ENCODE data around the gene MYL12B. TPM values are rescaled to one million over a fixed set of nuclear protein-coding genes. Genes with fewer than 3 reads are reported as not detected.

MYL12B gene
- total and polyA plus RNA-seq, 2 of the 8 experiments (the other 6 are each of a cell fraction or from before 2014, with no cell fraction given), result 174 to 188 TPM

DNA sequence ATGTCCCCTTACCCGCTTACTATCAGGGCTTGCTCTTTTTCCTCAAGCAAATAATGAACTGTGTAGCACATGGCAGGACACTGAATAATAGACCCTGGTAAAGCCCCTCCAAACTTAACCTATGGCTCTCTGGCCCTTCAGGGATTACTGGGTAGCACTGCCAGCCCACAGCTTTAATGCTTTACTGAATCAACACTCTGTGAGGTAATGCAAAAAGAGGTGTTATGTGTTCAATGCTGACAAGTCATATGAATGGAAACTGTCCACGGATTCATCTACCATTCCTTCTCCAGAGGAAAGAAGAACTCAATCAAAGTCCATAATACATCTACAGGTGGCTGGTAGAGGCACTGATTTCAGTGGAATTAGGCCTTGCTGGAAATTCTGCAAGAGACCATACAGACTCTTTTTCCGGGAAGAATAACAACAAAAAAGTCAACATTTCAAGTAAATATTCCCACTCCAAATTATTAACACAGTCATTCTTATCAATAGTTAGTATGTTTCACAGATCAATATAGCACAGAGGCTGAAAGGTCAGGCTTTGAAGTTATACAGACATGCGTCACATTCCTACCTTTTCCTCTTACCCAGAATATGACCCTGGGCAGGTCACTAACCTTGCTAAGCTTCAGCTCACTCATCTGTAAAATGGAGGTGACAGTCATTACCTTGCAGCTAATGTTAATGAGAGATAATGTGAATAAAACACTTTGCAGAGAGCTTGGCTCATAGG is 28.3 kb upstream of the MYL12B start (continued):
- TF ChIP-seq BCL11A (IDR thresholded peaks at IDR 0.05; ENCODE audit: low read depth in 2 of 2, low read length in 2 of 2), result no peak
- TF ChIP-seq TAF1 (IDR thresholded peaks at IDR 0.05; ENCODE audit: low read depth, low read length), result no peak
- TF ChIP-seq KDM1A (IDR thresholded peaks at IDR 0.05; ENCODE audit: borderline replicate concordance, low read length), result no peak
- TF ChIP-seq BACH1 (IDR thresholded peaks at IDR 0.05; ENCODE audit: low read length), result no peak
- no peak for TF ChIP-seq SIRT6 (IDR thresholded peaks at IDR 0.05; ENCODE audit: low read length)
- TF ChIP-seq EP300 (IDR thresholded peaks at IDR 0.05; ENCODE audit: borderline replicate concordance in 1 of 2, low read depth in 2 of 2, low read length in 2 of 2), result no peak

Measured in H1 (cell line).